ENCODE results near the gene GGPS1.

DNA sequence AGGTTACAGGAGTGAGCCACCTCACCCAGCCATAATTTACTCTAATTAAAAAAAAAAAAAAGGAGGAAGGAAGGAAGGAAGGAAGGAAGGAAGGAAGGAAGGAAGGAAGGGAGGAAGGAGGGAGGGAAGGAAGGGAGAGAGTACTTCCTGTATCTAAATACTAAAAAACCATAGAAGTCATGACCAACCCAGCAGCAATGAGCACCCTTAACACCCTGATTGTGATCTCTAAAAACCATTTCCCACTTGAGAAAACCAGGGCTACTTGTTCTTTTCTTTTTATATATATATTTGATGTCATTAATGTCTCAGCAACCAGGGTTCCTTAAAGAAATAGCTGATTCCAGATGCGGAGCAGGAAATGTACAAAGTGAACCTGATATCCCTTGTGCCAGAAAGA is 31.6 kb upstream of the GGPS1 start:
- TF ChIP-seq, protein P1, sequence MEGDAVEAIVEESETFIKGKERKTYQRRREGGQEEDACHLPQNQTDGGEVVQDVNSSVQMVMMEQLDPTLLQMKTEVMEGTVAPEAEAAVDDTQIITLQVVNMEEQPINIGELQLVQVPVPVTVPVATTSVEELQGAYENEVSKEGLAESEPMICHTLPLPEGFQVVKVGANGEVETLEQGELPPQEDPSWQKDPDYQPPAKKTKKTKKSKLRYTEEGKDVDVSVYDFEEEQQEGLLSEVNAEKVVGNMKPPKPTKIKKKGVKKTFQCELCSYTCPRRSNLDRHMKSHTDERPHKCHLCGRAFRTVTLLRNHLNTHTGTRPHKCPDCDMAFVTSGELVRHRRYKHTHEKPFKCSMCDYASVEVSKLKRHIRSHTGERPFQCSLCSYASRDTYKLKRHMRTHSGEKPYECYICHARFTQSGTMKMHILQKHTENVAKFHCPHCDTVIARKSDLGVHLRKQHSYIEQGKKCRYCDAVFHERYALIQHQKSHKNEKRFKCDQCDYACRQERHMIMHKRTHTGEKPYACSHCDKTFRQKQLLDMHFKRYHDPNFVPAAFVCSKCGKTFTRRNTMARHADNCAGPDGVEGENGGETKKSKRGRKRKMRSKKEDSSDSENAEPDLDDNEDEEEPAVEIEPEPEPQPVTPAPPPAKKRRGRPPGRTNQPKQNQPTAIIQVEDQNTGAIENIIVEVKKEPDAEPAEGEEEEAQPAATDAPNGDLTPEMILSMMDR (IDR thresholded peaks at IDR 0.05; ENCODE audit: low read depth, low read length, missing input control) = no peak
- TF ChIP-seq TAF1 (conservative IDR thresholded peaks at IDR 0.05) = no peak
- no peak for TF ChIP-seq GABPA (IDR thresholded peaks at IDR 0.05 in 1 of 2, conservative IDR thresholded peaks at IDR 0.05 in 1 of 2)
- TF ChIP-seq, protein P2, sequence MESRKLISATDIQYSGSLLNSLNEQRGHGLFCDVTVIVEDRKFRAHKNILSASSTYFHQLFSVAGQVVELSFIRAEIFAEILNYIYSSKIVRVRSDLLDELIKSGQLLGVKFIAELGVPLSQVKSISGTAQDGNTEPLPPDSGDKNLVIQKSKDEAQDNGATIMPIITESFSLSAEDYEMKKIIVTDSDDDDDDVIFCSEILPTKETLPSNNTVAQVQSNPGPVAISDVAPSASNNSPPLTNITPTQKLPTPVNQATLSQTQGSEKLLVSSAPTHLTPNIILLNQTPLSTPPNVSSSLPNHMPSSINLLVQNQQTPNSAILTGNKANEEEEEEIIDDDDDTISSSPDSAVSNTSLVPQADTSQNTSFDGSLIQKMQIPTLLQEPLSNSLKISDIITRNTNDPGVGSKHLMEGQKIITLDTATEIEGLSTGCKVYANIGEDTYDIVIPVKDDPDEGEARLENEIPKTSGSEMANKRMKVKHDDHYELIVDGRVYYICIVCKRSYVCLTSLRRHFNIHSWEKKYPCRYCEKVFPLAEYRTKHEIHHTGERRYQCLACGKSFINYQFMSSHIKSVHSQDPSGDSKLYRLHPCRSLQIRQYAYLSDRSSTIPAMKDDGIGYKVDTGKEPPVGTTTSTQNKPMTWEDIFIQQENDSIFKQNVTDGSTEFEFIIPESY (IDR thresholded peaks at IDR 0.05) = no peak
- no peak for TF ChIP-seq SP1 (IDR thresholded peaks at IDR 0.05)
- TF ChIP-seq, protein P3, sequence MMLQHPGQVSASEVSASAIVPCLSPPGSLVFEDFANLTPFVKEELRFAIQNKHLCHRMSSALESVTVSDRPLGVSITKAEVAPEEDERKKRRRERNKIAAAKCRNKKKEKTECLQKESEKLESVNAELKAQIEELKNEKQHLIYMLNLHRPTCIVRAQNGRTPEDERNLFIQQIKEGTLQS (IDR thresholded peaks at IDR 0.05) = no peak

Measured in liver (tissue), 3 donors.